GM21619 (cell line): ENCODE data around the gene ZNF35.
A peak's percentile ranks its signal among the peaks of the same experiment; 100 is the strongest.
"Not testable (repeated sequence)": the region's sequence is repeated elsewhere in the genome, so short reads cannot be mapped to it uniquely, and the experiment has no call there.

Source experiments
- ATAC-seq: cut with Tn5 transposase; IDR thresholded peaks from one replicate; pipeline ENCODE4 v1.9.1; 2021; ENCODE audit not compliant: unreplicated experiment

Gene ZNF35

GRCh38 chr3:44648564-44649229, at the start of gene ZNF35:
TSS of gene ZNF35 (plus strand) at chr3:44648732. CDS start at chr3:44651068, 2,336 bp downstream.
- peak; percentile 98 for ATAC-seq

- no peak for ATAC-seq
These were observed 46.8 kb upstream of the ZNF35 start for GRCh38 chr3:44601749-44602148.

GRCh38 chr3:44612678-44613077, 35.9 kb upstream of the ZNF35 start:
- no peak for ATAC-seq

GRCh38 chr3:44624749-44625480, 23.6 kb upstream of the ZNF35 start, which contains the start of gene ZNF197:
TSS of gene ZNF197 (plus strand) at chr3:44625036. CDS start at chr3:44629155, 4,119 bp downstream.
- ATAC-seq = peak; percentile 93

GRCh38 chr3:44628716-44629115, 19.8 kb upstream of the ZNF35 start:
- no peak for ATAC-seq

GRCh38 chr3:44632193-44632592, 16.3 kb upstream of the ZNF35 start:
- ATAC-seq = no peak

- no peak for ATAC-seq
These were observed 6.2 kb upstream of the ZNF35 start for GRCh38 chr3:44642337-44642736.

GRCh38 chr3:44643024-44643423, 5.5 kb upstream of the ZNF35 start:
- no peak for ATAC-seq

GRCh38 chr3:44647771-44648170, 761 bp upstream of the ZNF35 start:
- ATAC-seq = no peak

- ATAC-seq = no peak
These were observed 1.2 kb downstream of the ZNF35 start for GRCh38 chr3:44649709-44650108.

- ATAC-seq = no peak
These were observed 5.5 kb downstream of the ZNF35 start for GRCh38 chr3:44654039-44654438.

- no peak for ATAC-seq
These were observed 10.5 kb downstream of the ZNF35 start for GRCh38 chr3:44659015-44659414.

GRCh38 chr3:44659434-44659833, 10.9 kb downstream of the ZNF35 start:
- no peak for ATAC-seq

GRCh38 chr3:44661189-44661588, 12.7 kb downstream of the ZNF35 start:
- no peak for ATAC-seq

GRCh38 chr3:44665173-44665572, 16.6 kb downstream of the ZNF35 start:
- ATAC-seq = no peak

- ATAC-seq = no peak
These were observed 17.8 kb downstream of the ZNF35 start for GRCh38 chr3:44666346-44666745.

- no peak for ATAC-seq
These were observed 21.2 kb downstream of the ZNF35 start for GRCh38 chr3:44669760-44670159.

- ATAC-seq = not testable (repeated sequence)
These were observed 24.9 kb downstream of the ZNF35 start for GRCh38 chr3:44673466-44673865.

- no peak for ATAC-seq
These were observed 25.7 kb downstream of the ZNF35 start for GRCh38 chr3:44674211-44674610.

- no peak for ATAC-seq
These were observed 30.1 kb downstream of the ZNF35 start for GRCh38 chr3:44678480-44679116.

GRCh38 chr3:44680921-44681455, 32.5 kb downstream of the ZNF35 start:
- ATAC-seq = no peak
